Tibial nerve (tissue), 4 donors: Measurements from ENCODE around the gene SLC1A7. TPM values are rescaled to one million over a fixed set of nuclear protein-coding genes. Genes with fewer than 3 reads are reported as not detected.

Source experiments
- DNase-seq, 2 donors: peaks; one replicate each; pipeline ENCODE4 v3.0.0-alpha.2; 2019; ENCODE audit warnings: low spot score in 2 of 2
- H3K27ac ChIP-seq, 4 donors: fragments of 200-600 bp; sonication (generic) in 3 of 4; one replicate each; pipeline ENCODE4 v1.5.1; 2017 to 2019; ENCODE audit warnings: mild to moderate bottlenecking in 1 of 4
- H3K27me3 ChIP-seq, 2 donors: fragments of 200-600 bp; sonication (generic) in 1 of 2; one replicate each; pipeline versions ENCODE4 v1.5.1 to v1.6.0; 2017 to 2019
- H3K36me3 ChIP-seq, 3 donors: fragments of 200-600 bp; sonication (generic); one replicate each; pipeline ENCODE4 v1.5.1; 2018 to 2019
- H3K4me1 ChIP-seq, 4 donors: fragments of 200-600 bp; sonication (generic) in 3 of 4; one replicate each; pipeline ENCODE4 v1.5.1; 2017 to 2019
- H3K4me3 ChIP-seq, 4 donors: fragments of 200-600 bp; sonication (generic) in 3 of 4; one replicate each; pipeline ENCODE4 v1.5.1; 2017 to 2019; ENCODE audit warnings: mild to moderate bottlenecking in 1 of 4, moderate library complexity in 1 of 4
- H3K9me3 ChIP-seq, 4 donors: fragments of 200-600 bp; sonication (generic) in 3 of 4; one replicate each; pipeline ENCODE4 v1.5.1; 2017 to 2019
- CTCF ChIP-seq, 5 experiments: fragments of 200-600 bp in 3 of 5; fragments of 450-650 bp in 2 of 5; sonication (generic) in 3 of 5; IDR thresholded peaks; one replicate each; pipeline ENCODE4 v1.5.1; 2016 to 2019; ENCODE audit warnings: antibody characterized with exemption in 5 of 5, mild to moderate bottlenecking in 3 of 5, moderate library complexity in 2 of 5
- EP300 ChIP-seq, 2 donors: sonication (generic); formaldehyde crosslinking; IDR thresholded peaks; one replicate each; pipeline ENCODE4 v1.6.1; 2017; ENCODE audit warnings: antibody characterized with exemption in 2 of 2, mild to moderate bottlenecking in 1 of 2
- POLR2A ChIP-seq, 2 donors: fragments of 450-650 bp; IDR thresholded peaks; one replicate each; pipeline ENCODE4 v1.6.1; 2017; ENCODE audit warnings: antibody characterized with exemption in 2 of 2, mild to moderate bottlenecking in 2 of 2, moderate library complexity in 2 of 2
- WGBS, 2 donors: methylation state at CpG; one replicate each; pipeline ENCODE4 v1.1.5; 2018; 5-methylcytosine and 5-hydroxymethylcytosine counted together
- total RNA-seq, 4 donors: library from RNA; depleted of rRNA; stranded (reverse); fragments of >200 nt; gene quantifications; one replicate each; pipeline ENCODE4 v1.1.0, GENCODE V29; 2016

The SLC1A7 gene
- total RNA-seq, 4 donors from 2014 or later = 0.66 to 1.6 TPM; not detected in 2

- TF ChIP-seq CTCF (IDR thresholded peaks at IDR 0.05) = no peak
- TF ChIP-seq EP300 (IDR thresholded peaks at IDR 0.05) = no peak
- no peak for TF ChIP-seq POLR2A (IDR thresholded peaks at IDR 0.05)
- Histone ChIP-seq H3K27ac (no peak overlapping the region), H3K4me3 (no peak overlapping the region), H3K27me3 (no peaks in the 10 kb centered on the region), H3K4me1 (peaks cover 0 to 51% (median 5%) of the 10 kb centered on the region in 4 donors), H3K9me3 (no peaks in the 10 kb centered on the region), H3K36me3 (peaks cover 0 to 32% (median 2%) of the 10 kb centered on the region in 3 donors)
- WGBS, 2 donors = 83 to 86% methylated on average over 19 of the region's 19 CpGs
- no peak for DNase-seq
Observed at GRCh38 chr1:53088616-53089300, 53.7 kb downstream of the SLC1A7 start.

GRCh38 chr1:53087332-53088285, 54.8 kb downstream of the SLC1A7 start:
- Histone ChIP-seq H3K4me3 (no peak overlapping the region), H3K4me1 (peaks cover 0 to 62% (median 5%) of the 10 kb centered on the region in 4 donors), H3K27ac (no peak overlapping the region), H3K36me3 (peaks cover 0 to 44% (median 2%) of the 10 kb centered on the region in 3 donors), H3K27me3 (no peaks in the 10 kb centered on the region), H3K9me3 (no peaks in the 10 kb centered on the region)
- DNase-seq = no peak
- TF ChIP-seq CTCF (IDR thresholded peaks at IDR 0.05) (no peak), POLR2A (IDR thresholded peaks at IDR 0.05) (no peak), EP300 (IDR thresholded peaks at IDR 0.05) (no peak)
- WGBS, 2 donors = 76 to 81% methylated on average over 26 to 27 of the region's 27 CpGs

- Histone ChIP-seq H3K27me3 (no peaks in the 10 kb centered on the region), H3K36me3 (peaks cover 0 to 54% (median 2%) of the 10 kb centered on the region in 3 donors), H3K4me3 (no peak overlapping the region), H3K9me3 (no peaks in the 10 kb centered on the region), H3K27ac (no peak overlapping the region), H3K4me1 (peaks cover 0 to 69% (median 5%) of the 10 kb centered on the region in 4 donors)
- TF ChIP-seq POLR2A (IDR thresholded peaks at IDR 0.05) = no peak
- TF ChIP-seq CTCF (IDR thresholded peaks at IDR 0.05) = no peak
- TF ChIP-seq EP300 (IDR thresholded peaks at IDR 0.05) = no peak
- no peak for DNase-seq
- 72 to 90% methylated on average over 2 to 3 of the region's 4 CpGs for WGBS, 2 donors
Observed at GRCh38 chr1:53086491-53087070, 55.9 kb downstream of the SLC1A7 start.

- 77 to 84% methylated on average over 8 of the region's 8 CpGs for WGBS, 2 donors
- no peak for DNase-seq
- TF ChIP-seq POLR2A (IDR thresholded peaks at IDR 0.05) = no peak
- no peak for TF ChIP-seq CTCF (IDR thresholded peaks at IDR 0.05)
- no peak for TF ChIP-seq EP300 (IDR thresholded peaks at IDR 0.05)
- Histone ChIP-seq H3K27me3 (no peaks in the 10 kb centered on the region), H3K4me3 (no peak overlapping the region), H3K9me3 (no peaks in the 10 kb centered on the region), H3K27ac (no peak overlapping the region), H3K36me3 (peaks cover 0 to 66% (median 2%) of the 10 kb centered on the region in 3 donors), H3K4me1 (peaks cover 0 to 57% (median 5%) of the 10 kb centered on the region in 4 donors)
Observed at GRCh38 chr1:53085405-53085804, 57.0 kb downstream of the SLC1A7 start.
